ENCODE data around the gene GPR89A.

DNA sequence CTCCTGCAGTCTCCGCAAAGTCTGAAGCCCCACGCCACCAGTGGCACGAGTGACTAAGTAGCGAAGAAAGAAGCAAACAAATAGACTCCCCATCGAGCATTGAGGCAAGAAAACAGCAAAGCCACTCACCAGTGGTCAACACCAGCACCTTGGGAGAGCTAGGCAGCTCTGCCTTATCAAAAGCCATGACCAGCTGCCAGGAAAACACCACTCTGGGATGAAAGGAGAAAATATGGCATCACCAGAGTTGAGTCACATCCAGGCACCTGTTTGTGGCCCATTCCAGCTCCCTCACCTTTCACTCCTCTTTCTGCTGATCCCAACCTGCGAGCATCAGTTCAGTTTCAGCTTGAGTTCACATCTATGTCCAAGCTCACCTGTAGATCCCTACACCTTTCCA, 82.1 kb downstream of the GPR89A start:
- TF ChIP-seq POLR2AphosphoS5 (IDR thresholded peaks at IDR 0.05; ENCODE audit: low read depth, low read length) (no peak), TAF1 (IDR thresholded peaks at IDR 0.05; ENCODE audit: borderline replicate concordance, insufficient read depth, low read length) (no peak), SIN3A (IDR thresholded peaks at IDR 0.05; ENCODE audit: borderline replicate concordance, insufficient read depth, low read length) (no peak)
- TF ChIP-seq, protein P1, sequence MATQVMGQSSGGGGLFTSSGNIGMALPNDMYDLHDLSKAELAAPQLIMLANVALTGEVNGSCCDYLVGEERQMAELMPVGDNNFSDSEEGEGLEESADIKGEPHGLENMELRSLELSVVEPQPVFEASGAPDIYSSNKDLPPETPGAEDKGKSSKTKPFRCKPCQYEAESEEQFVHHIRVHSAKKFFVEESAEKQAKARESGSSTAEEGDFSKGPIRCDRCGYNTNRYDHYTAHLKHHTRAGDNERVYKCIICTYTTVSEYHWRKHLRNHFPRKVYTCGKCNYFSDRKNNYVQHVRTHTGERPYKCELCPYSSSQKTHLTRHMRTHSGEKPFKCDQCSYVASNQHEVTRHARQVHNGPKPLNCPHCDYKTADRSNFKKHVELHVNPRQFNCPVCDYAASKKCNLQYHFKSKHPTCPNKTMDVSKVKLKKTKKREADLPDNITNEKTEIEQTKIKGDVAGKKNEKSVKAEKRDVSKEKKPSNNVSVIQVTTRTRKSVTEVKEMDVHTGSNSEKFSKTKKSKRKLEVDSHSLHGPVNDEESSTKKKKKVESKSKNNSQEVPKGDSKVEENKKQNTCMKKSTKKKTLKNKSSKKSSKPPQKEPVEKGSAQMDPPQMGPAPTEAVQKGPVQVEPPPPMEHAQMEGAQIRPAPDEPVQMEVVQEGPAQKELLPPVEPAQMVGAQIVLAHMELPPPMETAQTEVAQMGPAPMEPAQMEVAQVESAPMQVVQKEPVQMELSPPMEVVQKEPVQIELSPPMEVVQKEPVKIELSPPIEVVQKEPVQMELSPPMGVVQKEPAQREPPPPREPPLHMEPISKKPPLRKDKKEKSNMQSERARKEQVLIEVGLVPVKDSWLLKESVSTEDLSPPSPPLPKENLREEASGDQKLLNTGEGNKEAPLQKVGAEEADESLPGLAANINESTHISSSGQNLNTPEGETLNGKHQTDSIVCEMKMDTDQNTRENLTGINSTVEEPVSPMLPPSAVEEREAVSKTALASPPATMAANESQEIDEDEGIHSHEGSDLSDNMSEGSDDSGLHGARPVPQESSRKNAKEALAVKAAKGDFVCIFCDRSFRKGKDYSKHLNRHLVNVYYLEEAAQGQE (IDR thresholded peaks at IDR 0.05; ENCODE audit: insufficient read depth in 1 of 2, low read depth in 2 of 2, low read length in 2 of 2): no peak

Data from PFSK-1 (cell line).